Ascending aorta (tissue), 2 donors: ENCODE results near the gene EME1. TPM values are rescaled to one million over a fixed set of nuclear protein-coding genes. Genes with fewer than 3 reads are reported as not detected.

Experiments used
- DNase-seq, 2 donors: peaks; one replicate each; pipeline ENCODE4 v3.0.0-alpha.2; 2019; ENCODE audit warnings: low spot score in 2 of 2
- H3K27ac ChIP-seq, 2 donors: fragments of 200-600 bp; sonication (generic); one replicate each; pipeline ENCODE4 v1.5.1; 2016 to 2017; ENCODE audit warnings: mild to moderate bottlenecking in 1 of 2
- H3K27me3 ChIP-seq: fragments of 200-600 bp; sonication (generic); one replicate; pipeline ENCODE4 v1.5.1; 2017
- H3K36me3 ChIP-seq, 2 donors: fragments of 200-600 bp; sonication (generic); one replicate each; pipeline ENCODE4 v1.5.1; 2016
- H3K4me1 ChIP-seq, 2 donors: fragments of 200-600 bp; sonication (generic); one replicate each; pipeline ENCODE4 v1.5.1; 2016 to 2017; ENCODE audit warnings: mild to moderate bottlenecking in 1 of 2
- H3K4me3 ChIP-seq, 2 donors: fragments of 200-600 bp; sonication (generic); one replicate each; pipeline ENCODE4 v1.5.1; 2016 to 2017; ENCODE audit warnings: mild to moderate bottlenecking in 1 of 2
- H3K9me3 ChIP-seq, 2 donors: fragments of 200-600 bp; sonication (generic); one replicate each; pipeline ENCODE4 v1.5.1; 2016
- CTCF ChIP-seq, 3 experiments: fragments of 200-600 bp in 2 of 3; fragments of 450-650 bp in 1 of 3; sonication (generic) in 2 of 3; IDR thresholded peaks; one replicate each; pipeline ENCODE4 v1.5.1; 2016 to 2019; ENCODE audit warnings: antibody characterized with exemption in 3 of 3, mild to moderate bottlenecking in 1 of 3, moderate library complexity in 1 of 3
- intact Hi-C: fragments of 100-400 bp; cut with DNase I; formaldehyde crosslinking; loops from one replicate; pipeline ENCODE4 v1.15.1; 2023
- total RNA-seq: library from RNA; depleted of rRNA; stranded (reverse); fragments of >200 nt; gene quantifications from one replicate; pipeline ENCODE4 v1.1.0, GENCODE V29; 2016

Gene EME1
- total RNA-seq, 1 donor from 2014 or later: not detected

- no peak for TF ChIP-seq CTCF (IDR thresholded peaks at IDR 0.05)
- Histone ChIP-seq H3K4me3 (no peak overlapping the region), H3K27ac (no peak overlapping the region), H3K4me1 (no peaks in the 10 kb centered on the region), H3K36me3 (peaks cover 59 to 72% of the 10 kb centered on the region in 2 donors), H3K27me3 (no peaks in the 10 kb centered on the region), H3K9me3 (no peaks in the 10 kb centered on the region)
- intact Hi-C loops: no loop called here
- DNase-seq: no peak
Observed at GRCh38 chr17:50382931-50383330, 9.9 kb downstream of the EME1 start.

- H3K36me3 ChIP-seq: peaks cover 91 to 100% of the 10 kb centered on the region in 2 donors
Observed at GRCh38 chr17:50386510-50386909, 13.5 kb downstream of the EME1 start.

GRCh38 chr17:50388728-50389127, 15.7 kb downstream of the EME1 start:
- Histone ChIP-seq H3K9me3 (no peaks in the 10 kb centered on the region), H3K4me1 (no peaks in the 10 kb centered on the region), H3K36me3 (peaks cover 97 to 100% of the 10 kb centered on the region in 2 donors), H3K27me3 (no peaks in the 10 kb centered on the region), H3K27ac (no peak overlapping the region), H3K4me3 (no peak overlapping the region)
- no peak for TF ChIP-seq CTCF (IDR thresholded peaks at IDR 0.05)
- DNase-seq: no peak
- intact Hi-C loops: no loop called here

More at GRCh38 chr17:50386510-50386909, 13.5 kb downstream of the EME1 start:
- Histone ChIP-seq H3K4me1 (no peaks in the 10 kb centered on the region), H3K9me3 (no peaks in the 10 kb centered on the region), H3K27me3 (no peaks in the 10 kb centered on the region), H3K27ac (no peak overlapping the region), H3K4me3 (no peak overlapping the region)
- no peak for TF ChIP-seq CTCF (IDR thresholded peaks at IDR 0.05)
- no peak for DNase-seq
- intact Hi-C loops: no loop called here

GRCh38 chr17:50389534-50389933, 16.5 kb downstream of the EME1 start:
- Histone ChIP-seq H3K9me3 (no peaks in the 10 kb centered on the region), H3K27me3 (no peaks in the 10 kb centered on the region), H3K4me1 (no peaks in the 10 kb centered on the region), H3K27ac (no peak overlapping the region), H3K4me3 (no peak overlapping the region), H3K36me3 (peaks cover 97 to 100% of the 10 kb centered on the region in 2 donors)
- TF ChIP-seq CTCF (IDR thresholded peaks at IDR 0.05): no peak
- no peak for DNase-seq
- intact Hi-C loops: no loop called here

GRCh38 chr17:50392621-50393020, 19.6 kb downstream of the EME1 start:
- intact Hi-C loops: no loop called here
- H3K27me3 ChIP-seq: no peaks in the 10 kb centered on the region
- DNase-seq: no peak
- no peak overlapping the region for H3K4me3 ChIP-seq
- no peaks in the 10 kb centered on the region for H3K9me3 ChIP-seq
- no peak overlapping the region for H3K27ac ChIP-seq
- no peak for TF ChIP-seq CTCF (IDR thresholded peaks at IDR 0.05)
- H3K36me3 ChIP-seq: peaks cover 69 to 72% of the 10 kb centered on the region in 2 donors
- H3K4me1 ChIP-seq: peaks cover 3 to 21% of the 10 kb centered on the region in 2 donors

- Histone ChIP-seq H3K27ac (no peak overlapping the region), H3K36me3 (peaks cover 58 to 61% of the 10 kb centered on the region in 2 donors), H3K27me3 (no peaks in the 10 kb centered on the region), H3K4me3 (no peak overlapping the region), H3K9me3 (no peaks in the 10 kb centered on the region), H3K4me1 (peaks cover 3 to 21% of the 10 kb centered on the region in 2 donors)
- no peak for TF ChIP-seq CTCF (IDR thresholded peaks at IDR 0.05)
- no peak for DNase-seq
- intact Hi-C loops: no loop called here
Observed at GRCh38 chr17:50393700-50394099, 20.7 kb downstream of the EME1 start.
